Parathyroid adenoma (tissue), 2 donors: ENCODE results near the gene AATF.

ENCODE experiments used
- H2AFZ ChIP-seq: fragments of 300-600 bp; sonication (generic); one replicate; pipeline ENCODE4 v1.7.0; 2017; ENCODE audit warnings: antibody characterized with exemption, mild to moderate bottlenecking
- H3K27ac ChIP-seq: fragments of 300-600 bp; sonication (generic); one replicate; pipeline ENCODE4 v1.7.0; 2017
- H3K27me3 ChIP-seq: fragments of 300-600 bp; sonication (generic); one replicate; pipeline ENCODE4 v1.7.0; 2017; ENCODE audit warnings: low read length; ENCODE audit not compliant: control insufficient read depth, insufficient read depth
- H3K36me3 ChIP-seq: fragments of 300-600 bp; sonication (generic); one replicate; pipeline ENCODE4 v1.7.0; 2017; ENCODE audit warnings: low read length; ENCODE audit not compliant: control insufficient read depth, insufficient read depth
- H3K4me1 ChIP-seq: fragments of 300-600 bp; sonication (generic); one replicate; pipeline ENCODE4 v1.7.0; 2017; ENCODE audit warnings: control low read depth
- H3K4me2 ChIP-seq: fragments of 300-600 bp; sonication (generic); one replicate; pipeline ENCODE4 v1.7.0; 2017; ENCODE audit warnings: low read length
- H3K4me3 ChIP-seq: fragments of 300-600 bp; sonication (generic); one replicate; pipeline ENCODE4 v1.7.0; 2017; ENCODE audit warnings: low read depth, low read length
- H3K79me2 ChIP-seq: fragments of 300-600 bp; sonication (generic); one replicate; pipeline ENCODE4 v1.7.0; 2017; ENCODE audit warnings: control low read depth
- H3K9ac ChIP-seq: fragments of 300-600 bp; sonication (generic); one replicate; pipeline ENCODE4 v1.7.0; 2017; ENCODE audit warnings: mild to moderate bottlenecking
- H3K9me3 ChIP-seq: fragments of 300-600 bp; sonication (generic); one replicate; pipeline ENCODE4 v1.7.0; 2017; ENCODE audit warnings: low read length; ENCODE audit not compliant: control insufficient read depth
- TF ChIP-seq, protein P1 (sequence below): fragments of 300-600 bp; sonication (generic); IDR thresholded peaks from one replicate; pipeline ENCODE4 v1.7.0; 2017; ENCODE audit warnings: antibody characterized with exemption, mild to moderate bottlenecking
- donor health status: primary hyperparathyroidism.

Gene AATF

DNA sequence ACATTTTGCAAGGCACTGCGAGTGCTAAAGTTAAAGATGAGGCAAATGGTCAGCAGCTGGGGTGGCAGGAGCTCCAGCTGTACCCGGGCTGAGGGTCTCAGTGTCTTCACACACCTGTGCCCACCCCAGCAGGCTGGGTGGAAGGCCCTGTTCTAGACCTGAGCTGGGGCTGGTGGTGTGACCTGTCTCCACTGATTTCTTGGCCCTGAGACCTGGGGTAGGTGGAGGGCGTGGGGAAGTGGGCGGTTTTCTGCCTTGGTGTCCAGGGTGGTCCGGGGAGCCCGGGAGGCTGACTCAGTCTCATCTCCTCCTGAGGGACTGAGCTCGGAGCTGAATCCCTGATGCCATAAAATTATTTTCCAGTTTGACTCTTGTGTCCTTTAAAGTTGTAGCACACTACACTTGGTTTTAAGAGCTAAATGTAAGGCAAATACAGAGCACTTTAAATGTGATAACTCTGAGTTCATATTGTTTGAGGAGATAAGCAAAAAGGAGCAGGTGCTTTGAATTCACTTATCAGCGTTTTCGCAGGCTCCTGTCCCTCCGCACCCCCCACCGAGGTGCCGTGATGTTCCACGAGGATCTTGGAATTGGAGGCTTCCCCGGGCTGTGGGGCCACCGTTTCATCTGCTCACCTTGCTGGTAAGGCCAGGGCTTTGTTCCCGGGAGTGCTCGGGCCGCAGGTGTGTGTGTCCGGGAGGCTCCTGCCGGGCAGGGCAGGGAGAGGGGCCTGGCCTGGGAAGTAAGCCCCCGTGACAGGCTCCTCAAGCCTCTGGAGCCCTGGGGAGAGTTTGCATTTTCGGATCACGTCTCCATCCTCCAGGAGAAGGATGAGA is 117.0 kb downstream of the AATF start:
- Histone ChIP-seq H3K36me3 (no peaks in the 10 kb centered on the region), H3K4me1 (peaks cover 6% of the 10 kb centered on the region), H3K27ac (no peak overlapping the region), H3K27me3 (no peaks in the 10 kb centered on the region), H3K79me2 (no peaks in the 10 kb centered on the region), H3K9me3 (no peaks in the 10 kb centered on the region), H2AFZ (no peak overlapping the region), H3K4me2 (no peak overlapping the region), H3K4me3 (no peak overlapping the region), H3K9ac (no peak overlapping the region)
- TF ChIP-seq, protein P1, sequence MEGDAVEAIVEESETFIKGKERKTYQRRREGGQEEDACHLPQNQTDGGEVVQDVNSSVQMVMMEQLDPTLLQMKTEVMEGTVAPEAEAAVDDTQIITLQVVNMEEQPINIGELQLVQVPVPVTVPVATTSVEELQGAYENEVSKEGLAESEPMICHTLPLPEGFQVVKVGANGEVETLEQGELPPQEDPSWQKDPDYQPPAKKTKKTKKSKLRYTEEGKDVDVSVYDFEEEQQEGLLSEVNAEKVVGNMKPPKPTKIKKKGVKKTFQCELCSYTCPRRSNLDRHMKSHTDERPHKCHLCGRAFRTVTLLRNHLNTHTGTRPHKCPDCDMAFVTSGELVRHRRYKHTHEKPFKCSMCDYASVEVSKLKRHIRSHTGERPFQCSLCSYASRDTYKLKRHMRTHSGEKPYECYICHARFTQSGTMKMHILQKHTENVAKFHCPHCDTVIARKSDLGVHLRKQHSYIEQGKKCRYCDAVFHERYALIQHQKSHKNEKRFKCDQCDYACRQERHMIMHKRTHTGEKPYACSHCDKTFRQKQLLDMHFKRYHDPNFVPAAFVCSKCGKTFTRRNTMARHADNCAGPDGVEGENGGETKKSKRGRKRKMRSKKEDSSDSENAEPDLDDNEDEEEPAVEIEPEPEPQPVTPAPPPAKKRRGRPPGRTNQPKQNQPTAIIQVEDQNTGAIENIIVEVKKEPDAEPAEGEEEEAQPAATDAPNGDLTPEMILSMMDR: no peak

DNA sequence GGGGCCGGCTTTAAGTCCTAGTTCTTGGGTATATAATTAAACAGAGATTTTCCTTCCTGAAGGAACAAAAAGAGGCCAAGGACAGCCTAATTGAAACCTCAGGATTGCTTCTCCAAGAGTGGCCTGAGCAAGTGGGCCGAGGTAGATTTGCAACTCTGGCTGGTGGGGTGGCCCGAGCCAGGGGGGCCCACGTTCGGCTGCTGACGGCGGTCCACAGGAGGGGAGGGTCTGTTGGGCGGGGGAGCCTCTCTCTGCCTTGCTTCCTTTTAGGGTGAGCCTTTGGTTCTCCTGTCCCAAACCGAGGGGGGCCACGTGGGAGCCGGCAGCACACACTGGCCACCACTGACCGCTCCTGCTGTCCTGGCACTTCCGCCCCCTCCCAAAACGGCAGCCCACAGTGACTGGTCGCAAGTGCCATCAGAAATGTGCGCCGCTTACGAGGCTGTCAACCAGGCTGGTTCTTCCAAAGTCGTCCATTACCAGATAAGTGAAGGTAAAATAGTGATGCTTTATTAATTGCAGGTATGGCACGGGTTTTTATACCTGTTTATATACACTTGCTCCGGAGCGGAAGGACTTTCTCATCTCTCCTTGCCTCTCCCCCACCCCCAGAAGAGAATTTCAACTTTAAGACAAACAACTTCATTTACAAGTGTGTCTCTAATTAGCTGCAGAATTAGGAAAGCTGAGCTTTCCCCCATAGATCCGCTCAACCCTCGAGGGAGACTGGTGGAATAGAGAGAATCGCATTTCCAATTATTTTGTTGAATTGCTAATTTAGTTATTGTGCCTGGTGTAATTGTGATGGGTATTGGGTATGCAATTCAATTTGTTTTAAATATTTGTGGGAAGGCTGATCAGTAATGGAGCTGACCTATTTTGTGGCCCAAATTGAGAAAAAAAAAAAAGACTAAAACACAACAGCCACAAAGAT is 117.8 kb downstream of the AATF start:
- Histone ChIP-seq H3K27me3 (no peaks in the 10 kb centered on the region), H2AFZ (no peak overlapping the region), H3K9me3 (no peaks in the 10 kb centered on the region), H3K4me3 (no peak overlapping the region), H3K9ac (no peak overlapping the region), H3K27ac (no peak overlapping the region), H3K79me2 (no peaks in the 10 kb centered on the region), H3K36me3 (no peaks in the 10 kb centered on the region), H3K4me2 (no peak overlapping the region), H3K4me1 (peaks cover 6% of the 10 kb centered on the region)
- TF ChIP-seq, protein P1: no peak

DNA sequence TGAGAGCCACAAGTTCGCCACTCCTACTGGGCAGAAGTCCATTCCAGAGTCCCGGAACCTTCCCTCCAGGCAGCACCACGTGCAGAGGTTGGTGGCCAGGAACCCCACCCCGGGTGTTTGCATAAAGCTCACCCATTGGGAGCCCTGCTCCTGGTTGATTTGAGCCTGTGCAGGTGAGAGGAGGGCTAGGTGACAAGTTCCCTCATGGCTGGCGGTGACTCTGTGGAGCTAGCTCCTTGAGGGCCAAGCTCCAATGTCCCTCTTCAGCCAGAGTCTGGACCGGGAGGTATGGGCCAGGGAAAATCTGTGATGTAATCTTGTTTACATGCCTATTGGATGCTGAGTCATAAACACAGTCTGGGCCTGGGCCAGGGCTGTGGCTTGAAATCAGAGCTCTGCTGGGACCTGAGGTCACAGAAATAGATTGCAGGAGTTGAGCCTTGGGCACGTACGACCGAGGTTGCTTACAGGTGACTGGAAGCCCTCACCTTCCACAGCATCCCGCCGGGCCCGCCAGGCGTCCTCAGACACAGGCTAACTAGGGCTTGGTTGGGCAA is 118.9 kb downstream of the AATF start:
- no peak overlapping the region for H3K27ac ChIP-seq

DNA sequence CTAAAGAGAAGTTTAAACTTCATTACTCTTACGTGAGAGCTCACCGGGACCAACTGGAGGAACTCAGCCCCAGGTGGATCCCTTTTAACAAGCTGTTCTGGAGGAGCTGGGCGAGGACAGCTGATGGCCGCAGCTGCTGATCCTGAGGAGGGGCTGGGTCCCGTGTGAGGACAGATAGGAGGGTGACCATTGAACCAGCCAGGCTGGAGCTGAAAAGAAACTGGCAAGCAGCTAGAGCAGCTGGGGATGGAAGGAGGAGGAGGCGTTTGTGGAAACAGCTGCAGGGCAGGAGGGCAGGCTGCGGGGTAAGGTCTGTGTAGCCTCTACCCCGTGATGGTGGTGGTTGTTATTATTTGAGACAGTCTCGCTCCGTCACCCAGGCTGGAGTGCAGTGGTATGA is 119.5 kb downstream of the AATF start:
- H2AFZ ChIP-seq: peak overlapping the region; percentile 55
- no peaks in the 10 kb centered on the region for H3K79me2 ChIP-seq
- no peak overlapping the region for H3K4me3 ChIP-seq
- TF ChIP-seq, protein P1: no peak
- H3K4me1 ChIP-seq: peaks cover 6% of the 10 kb centered on the region
- H3K9me3 ChIP-seq: no peaks in the 10 kb centered on the region
- H3K27ac ChIP-seq: no peak overlapping the region
- H3K27me3 ChIP-seq: no peaks in the 10 kb centered on the region
- no peaks in the 10 kb centered on the region for H3K36me3 ChIP-seq
- no peak overlapping the region for H3K9ac ChIP-seq
- H3K4me2 ChIP-seq: no peak overlapping the region

More for the DNA sequence above, 118.9 kb downstream of the AATF start:
- Histone ChIP-seq H3K27me3 (no peaks in the 10 kb centered on the region), H3K4me1 (peaks cover 6% of the 10 kb centered on the region), H3K9ac (no peak overlapping the region), H3K36me3 (no peaks in the 10 kb centered on the region), H3K9me3 (no peaks in the 10 kb centered on the region), H3K4me2 (no peak overlapping the region), H2AFZ (peak overlapping the region; percentile 55), H3K4me3 (no peak overlapping the region), H3K79me2 (no peaks in the 10 kb centered on the region)
- TF ChIP-seq, protein P1: no peak
